ENCODE results near the gene PGM2.

DNA sequence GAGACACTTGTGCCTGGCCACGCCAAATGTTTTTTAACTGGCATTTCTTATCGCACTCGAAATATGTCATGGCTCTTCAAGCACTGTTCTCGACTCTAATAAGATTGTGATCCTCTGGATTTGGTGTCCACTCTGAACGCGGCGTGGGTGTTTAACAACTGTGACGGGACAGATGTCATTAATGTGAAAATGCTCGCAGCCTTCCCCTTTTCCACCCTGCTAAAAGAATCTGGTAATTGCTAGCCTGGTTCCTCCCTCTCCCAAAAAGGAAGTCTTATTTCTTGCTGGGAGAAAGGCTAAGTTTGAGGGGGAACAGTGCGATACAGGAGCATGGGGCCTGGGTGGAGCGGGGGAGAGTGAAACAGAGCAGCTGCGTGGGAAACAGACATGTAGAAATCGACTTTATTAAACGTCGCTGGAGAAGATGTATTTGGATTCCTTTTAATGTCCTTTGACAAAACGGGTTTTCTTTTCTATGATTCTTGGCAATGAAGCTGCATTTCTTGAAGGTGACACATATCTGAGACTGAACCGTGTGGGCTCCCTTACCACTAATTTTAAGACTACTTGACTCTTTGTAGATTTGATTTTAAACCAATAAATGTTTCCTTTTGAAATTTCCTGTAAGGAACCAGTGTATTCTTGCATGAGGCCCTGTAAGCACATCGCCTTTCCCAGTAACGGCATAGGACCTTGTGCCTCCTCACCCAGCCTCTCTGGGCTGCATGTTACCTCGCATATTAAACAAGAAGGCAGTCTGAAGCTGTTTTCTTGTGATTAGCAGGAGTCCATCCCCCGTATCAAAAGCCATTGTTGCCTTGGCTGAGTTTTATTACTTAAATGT lies 82.2 kb downstream of the PGM2 start:
- TF ChIP-seq TAF1 (IDR thresholded peaks at IDR 0.05; ENCODE audit: borderline replicate concordance, insufficient read depth, low read length) (no peak), SIN3A (IDR thresholded peaks at IDR 0.05; ENCODE audit: borderline replicate concordance, insufficient read depth, low read length) (no peak), POLR2AphosphoS5 (IDR thresholded peaks at IDR 0.05; ENCODE audit: low read depth, low read length) (no peak)

Measured in PFSK-1 (cell line).